ENCODE data around the gene SLX4IP.
A peak's percentile ranks its signal among the peaks of the same experiment; 100 is the strongest.

GRCh38 chr20:10536531-10536930 lies 101.4 kb downstream of the SLX4IP start:
- TF ChIP-seq POLR2A (IDR thresholded peaks at IDR 0.05; ENCODE audit: extremely low read depth, insufficient read length) (no peak), CTCF (IDR thresholded peaks at IDR 0.05; ENCODE audit: low read depth, low read length) (peak; percentile 68), MYC (IDR thresholded peaks at IDR 0.05; ENCODE audit: low read depth, low read length) (no peak), MAX (IDR thresholded peaks at IDR 0.05; ENCODE audit: low read depth, low read length) (no peak)
